CD4-positive, alpha-beta T cell treated with Interleukin-15 for 1 hour (primary cell): ENCODE measurements around the gene STN1.
"Not testable (repeated sequence)": the region's sequence is repeated elsewhere in the genome, so short reads cannot be mapped to it uniquely, and the experiment has no call there.

Source experiments
- DNase-seq: peaks from one replicate; pipeline ENCODE4 v3.0.0-alpha.2; 2020

STN1 gene

DNA sequence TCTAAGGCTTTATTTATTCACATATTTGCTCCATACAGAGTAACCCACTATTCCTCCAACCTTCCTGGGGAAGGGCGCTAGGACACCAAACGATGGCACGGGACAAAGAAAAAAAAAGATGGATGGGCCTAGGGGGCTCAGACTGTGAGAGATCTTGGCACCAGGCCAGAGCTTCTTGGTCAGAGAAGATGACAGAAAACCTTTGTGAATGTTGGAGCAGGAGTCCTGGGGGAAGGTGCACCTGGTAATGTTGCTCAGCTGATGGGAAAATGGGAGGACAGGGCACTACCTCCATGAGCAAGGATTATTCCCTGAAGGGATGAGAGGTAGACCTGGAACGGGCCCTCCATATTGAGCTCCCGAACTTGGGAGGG is 61.2 kb downstream of the STN1 start:
- no peak for DNase-seq

DNA sequence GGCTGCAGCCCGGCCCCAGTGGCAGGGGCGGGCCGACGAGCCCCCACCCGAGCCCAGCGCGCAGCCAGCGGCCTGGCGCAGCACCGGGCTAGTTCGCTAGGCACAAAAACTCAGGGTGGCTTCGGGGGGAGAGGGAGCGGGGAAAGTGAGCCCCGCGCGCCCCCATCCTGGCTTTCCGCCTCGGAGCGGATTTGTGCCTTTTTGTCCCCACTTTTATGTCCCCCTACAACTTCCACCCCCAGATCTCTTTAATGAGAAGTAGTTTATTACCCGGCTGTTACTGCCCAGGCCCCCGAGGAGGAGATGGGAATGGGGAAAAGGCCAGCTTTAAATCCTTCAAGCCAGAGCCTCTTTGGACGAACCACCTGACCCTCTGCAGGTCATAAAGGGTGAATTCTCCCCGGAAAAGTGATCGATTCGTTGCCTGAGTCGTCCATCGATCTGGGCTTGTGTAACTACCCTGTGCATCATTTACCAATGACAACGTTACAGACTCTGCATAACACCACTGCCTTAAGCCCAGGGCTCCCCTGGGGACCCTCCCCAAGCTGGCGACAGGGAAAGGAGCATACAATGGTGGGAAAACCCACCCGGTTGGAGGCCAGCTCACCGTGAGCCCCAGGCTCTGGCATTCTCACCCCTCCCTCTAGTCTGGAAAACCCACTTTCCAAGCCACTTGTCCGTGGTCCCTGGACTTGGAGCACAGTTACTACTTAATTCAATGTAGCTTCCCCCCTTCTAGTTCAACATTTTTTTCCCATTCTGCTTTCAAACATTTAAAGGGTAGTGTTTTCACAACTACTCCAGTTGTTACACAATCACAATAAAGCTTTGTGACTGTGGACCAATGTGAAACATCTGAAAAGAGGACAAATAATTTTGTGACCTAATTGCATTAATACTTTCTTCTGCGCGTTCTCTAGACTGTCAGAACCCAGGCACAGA is 61.9 kb downstream of the STN1 start:
- DNase-seq, result no peak

DNA sequence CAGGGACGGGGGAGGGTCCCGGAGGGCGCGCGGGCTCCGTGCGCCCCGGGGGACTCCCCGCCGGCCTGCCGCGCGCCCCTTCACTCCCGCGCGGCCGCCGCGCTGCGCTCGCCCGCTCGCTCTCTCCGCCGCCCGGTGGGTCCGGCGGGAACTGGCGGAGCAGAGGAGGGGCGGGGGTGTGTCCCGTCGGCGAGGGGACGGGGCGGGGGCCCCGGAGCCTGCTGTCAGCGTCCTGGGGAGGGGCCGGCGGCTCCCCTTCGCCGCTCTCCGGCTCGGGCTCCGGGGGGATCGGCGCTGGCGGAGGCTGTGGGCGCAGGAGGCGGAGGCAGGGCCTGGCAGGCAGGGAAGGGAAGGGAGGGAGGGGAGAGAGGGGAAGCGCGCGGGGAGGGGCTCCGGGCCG is 62.6 kb downstream of the STN1 start, which contains the start of gene SH3PXD2A:
TSS of gene SH3PXD2A (minus strand) at position 153 of the 400 bp plus-strand sequence. CDS start 310 bp downstream, outside the sequence.
- no peak for DNase-seq

DNA sequence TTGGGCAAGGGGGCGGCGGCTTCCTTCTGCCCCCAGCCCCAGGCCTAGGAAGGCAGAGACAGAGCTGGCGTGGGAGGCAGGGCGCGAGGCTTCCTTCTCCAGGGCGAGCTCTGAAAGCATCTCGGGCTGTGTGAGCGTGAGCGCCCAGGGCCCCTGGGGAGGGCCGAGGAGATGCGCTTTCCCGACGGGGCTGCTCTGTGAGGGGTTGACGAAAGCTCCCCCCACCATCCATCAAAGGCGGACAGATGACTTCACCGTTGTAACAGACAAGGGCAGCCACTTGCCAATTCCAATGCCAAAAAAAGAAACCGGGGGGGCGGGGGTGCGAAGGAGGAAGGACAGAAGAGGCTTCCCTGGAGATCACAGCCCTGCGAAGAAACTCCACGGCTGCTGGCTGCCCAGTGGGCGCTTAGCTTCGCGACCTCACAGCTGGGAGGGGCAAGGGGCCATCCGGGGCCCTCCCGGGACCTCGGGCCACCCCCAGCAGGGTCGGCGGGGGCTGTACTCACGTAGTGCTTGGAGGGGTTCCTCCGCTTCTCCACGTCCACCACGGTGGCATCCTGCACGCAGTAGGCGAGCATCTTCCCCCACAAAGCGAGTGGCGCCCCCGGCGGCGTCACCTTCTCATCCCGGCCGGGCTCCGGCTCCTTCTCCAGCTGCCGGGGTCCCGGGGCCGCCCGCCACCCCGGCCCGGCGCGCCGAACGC is 63.1 kb downstream of the STN1 start:
- DNase-seq, result no peak

DNA sequence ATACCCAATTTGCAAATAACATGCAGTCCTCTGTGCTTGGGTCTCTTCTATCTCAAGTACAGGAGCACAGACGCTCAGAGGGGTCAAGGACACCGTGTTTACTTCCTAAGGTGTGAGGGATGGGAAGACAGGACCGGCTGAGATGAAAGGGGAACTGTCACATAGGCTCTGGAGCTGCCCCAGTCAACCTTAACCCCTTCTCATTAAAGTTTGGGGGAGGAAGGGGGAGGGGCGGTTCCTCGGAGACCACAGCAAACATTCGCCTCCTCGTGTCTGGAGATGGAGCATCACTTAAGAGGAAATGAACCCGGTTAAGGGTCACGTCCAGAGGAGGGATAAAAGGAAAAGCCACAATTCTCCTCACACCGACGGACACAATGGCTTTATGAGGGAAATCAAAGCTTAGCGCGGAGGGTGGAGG is 63.7 kb downstream of the STN1 start:
- no peak for DNase-seq

DNA sequence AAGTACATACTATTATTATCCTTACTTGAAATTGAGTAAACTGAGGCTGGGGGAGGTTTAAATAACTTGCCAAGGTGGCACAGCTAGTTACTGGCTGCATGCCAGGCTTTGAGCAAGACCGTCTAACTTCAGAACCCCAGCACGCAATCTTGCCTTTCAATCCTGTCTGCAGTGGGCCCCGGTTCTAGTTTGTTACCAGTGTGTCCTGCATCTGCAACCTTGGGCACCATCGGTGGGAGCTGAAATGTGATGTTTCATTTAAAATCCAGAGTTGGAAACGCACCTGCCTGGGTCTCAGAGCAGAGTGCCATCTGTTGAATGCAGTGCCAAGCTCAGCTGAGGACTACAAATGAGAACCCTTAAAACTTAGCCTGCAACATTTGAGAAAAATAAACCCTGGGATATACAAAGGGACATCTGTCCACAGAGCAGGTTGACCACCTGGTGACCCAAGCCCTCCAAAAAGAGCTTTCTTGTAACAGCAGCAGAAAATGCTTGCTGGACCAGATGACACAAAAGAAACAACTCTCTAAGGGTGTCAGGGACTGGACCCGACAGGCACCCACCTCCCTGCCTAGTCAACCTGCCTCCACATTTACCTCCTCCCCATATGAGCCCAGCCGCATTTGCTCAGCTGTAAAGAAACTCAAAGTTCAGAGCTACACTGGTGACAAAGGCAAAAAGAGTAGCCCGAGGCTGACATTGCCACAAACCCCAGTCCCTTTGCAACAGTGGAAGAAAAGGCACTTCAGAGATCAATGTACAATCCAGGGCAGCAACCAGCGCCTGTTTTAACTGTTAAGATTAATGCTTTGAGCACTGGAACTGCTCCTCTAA is 64.3 kb downstream of the STN1 start:
- DNase-seq, result no peak

DNA sequence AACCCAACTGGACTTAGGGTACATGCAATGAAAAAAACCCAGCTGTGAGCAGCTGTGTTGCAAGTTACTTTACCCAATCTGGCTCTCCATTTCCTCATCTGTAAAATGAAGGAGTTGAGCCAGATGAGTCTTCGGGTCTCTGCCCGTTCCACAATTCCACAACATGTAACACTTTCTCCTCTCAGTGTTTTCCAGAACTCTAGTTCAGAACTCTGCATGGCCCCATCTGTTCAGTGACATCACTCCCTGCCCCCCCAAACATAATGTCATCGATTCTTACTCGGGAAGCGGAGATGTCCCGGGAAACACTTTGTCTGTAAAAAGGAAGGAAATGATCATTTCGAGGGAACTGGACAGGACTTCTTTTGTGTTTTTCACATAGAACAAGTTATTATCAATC is 65.1 kb downstream of the STN1 start:
- DNase-seq, result no peak

DNA sequence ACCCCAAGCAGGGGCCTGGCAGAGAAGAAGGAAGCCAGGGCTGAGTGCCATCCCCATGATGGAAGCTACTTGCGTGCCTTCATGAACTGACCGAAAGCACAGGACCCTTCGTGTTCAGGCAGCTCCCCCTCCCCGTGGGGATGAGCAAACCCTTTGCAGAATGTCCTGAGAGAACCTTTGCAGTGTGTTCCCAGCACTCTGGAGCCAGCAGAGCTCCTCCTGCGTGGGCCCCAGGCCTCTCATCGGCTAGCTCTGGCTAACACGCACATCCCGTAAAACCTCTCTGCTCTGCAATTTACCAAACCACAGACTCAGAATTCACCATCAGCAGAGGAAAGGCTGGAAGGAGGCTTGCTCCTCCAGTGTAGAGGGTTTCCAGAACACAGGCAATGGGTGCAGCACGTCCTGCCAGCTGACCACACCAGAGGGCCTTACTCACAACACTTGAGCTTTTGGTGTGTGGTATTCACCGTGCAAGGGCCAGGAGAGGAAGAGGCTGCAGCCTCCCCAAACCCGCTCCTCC is 65.7 kb downstream of the STN1 start:
- DNase-seq, result no peak

DNA sequence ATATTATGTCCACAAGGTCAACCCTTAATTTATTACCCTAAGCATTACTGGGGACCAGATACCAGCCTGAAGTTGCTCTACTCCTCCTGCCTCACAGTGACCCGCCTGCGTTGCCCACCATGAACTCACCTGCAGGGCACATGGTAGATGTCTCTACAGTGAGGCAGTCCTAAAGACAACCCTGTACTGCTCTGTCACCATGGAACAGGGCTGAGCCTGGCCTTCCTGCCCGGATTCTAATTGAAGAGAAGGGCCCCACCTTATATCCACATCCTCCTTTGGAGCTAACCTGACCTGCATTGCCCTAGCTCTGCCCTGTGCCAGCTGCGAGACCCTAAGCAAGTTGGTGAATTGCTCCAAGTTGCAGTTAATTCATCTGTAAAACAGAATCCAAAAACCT is 66.7 kb downstream of the STN1 start:
- DNase-seq, result no peak

DNA sequence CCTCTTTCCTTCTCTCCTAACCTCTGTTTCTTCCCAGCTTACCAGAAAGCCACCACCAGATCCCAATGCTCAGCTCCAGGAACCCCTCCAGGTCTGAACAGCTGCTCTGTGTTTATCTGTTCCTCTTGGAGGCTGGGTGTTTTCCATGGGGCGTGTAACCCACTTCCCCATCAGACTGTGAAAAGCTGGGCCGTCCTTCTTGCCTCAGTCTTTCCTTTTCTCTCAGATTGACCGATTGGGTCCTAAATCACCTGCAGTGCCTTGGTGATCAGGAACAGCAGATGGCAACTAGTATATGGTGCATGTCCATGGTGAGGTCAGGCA is 67.5 kb downstream of the STN1 start:
- DNase-seq, result no peak

DNA sequence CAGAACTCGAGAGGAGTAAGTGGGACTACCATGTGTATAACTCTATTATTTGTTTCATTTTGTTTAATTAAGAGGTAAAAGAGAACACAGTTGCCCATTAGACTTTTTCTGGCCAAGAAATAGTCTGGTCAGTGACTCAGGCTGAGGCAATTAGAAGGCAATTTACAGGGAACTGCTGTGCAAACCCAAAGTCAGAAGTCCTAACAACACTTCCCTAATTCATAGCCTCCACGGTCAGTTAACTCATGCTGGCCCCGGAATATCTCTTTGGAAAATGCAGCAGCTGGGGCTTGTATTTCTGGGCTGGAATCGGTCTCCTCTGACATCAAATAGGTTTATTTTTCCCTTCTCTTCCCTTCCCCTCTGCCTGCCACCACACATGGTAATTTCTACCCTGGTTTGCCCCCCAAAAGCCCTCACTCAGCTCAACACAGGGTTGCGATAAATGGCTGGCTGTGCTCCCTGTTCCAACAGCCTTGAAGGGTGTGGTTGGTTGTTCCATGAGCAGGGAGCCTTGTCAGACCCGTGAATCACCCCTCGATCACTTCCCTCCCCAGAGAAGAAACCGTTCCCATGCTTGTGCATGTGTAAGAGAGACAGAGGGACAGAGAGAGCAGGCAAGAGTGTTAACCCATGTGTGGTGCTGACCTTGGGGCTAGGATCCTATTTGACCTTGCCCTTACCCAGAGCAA is 68.0 kb downstream of the STN1 start:
- no peak for DNase-seq

DNA sequence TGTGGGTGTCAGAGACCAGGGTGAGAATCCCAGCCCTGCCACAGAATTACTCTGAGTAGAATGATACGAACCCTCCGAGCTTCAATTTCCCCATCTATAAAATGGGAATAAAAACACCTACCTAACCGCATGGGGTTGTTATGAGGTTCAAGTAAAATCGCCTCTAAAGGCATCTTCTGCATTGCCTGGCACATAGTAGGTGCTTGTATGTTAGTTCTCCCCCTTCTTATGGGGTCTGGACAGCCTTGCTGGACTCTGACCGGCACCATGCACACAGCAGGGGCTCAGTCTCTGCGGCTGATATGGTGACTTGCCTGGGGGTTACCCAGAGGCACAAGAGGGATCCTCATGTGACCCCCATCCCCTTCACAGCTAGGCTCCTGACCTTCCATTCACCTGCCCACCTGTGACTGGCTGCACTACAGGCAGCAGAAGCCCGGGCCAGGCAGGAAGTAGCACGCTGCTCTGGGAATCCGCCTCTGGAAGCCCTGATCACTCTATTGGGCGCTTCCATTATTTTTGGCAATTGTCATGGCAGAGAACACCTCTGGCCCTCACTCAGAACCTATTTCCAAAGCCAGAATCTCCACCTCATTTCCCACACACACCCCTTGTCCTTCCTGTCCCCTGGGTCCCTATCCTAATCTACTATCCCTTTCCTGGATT is 68.6 kb downstream of the STN1 start:
- no peak for DNase-seq

DNA sequence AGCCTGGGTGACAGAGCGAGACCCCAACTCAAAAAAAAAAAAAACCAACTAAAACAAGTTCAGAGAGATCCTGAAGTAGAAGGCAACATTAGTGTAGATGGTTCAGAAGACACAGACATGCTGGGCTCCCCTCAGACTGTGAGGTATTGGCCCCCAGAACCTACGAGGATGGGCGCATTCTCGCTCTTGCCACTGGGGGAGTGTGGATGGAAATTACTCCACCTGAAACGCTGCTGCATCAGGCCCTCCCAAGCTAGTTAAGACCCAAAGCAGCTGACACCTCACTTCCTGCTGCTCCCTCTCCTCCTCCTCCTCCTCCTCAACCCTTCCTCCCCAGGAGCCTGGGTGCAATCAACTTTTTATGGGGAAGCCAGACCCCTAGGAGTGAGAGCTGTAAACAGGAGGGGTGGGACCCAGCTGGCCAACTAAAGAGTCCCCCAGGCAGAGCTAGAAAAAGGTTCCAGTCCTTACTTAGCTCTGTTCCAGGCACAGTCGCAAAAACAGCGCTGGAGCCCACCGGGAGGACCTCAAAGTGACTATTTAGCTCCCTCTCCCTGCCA is 70.0 kb downstream of the STN1 start:
- no peak for DNase-seq

DNA sequence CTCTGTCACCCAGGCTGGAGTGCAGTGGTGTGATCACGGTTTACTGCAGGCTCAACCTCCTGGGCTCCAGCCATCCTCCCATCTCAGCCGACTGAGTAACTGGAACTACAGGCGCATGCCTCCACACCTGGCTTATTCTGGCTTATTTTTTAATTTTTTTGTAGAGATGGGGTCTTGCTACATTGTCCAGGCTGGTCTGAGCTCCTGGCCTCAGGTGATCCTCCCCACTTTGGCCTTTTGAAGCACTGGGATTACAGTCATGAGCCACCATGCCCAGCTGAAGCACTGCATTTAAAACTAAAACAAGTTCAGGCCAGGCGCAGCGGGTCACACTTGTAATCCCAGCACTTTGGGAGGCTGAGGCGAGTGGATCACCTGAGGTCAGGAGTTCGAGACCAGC is 70.6 kb downstream of the STN1 start:
- DNase-seq, result no peak

DNA sequence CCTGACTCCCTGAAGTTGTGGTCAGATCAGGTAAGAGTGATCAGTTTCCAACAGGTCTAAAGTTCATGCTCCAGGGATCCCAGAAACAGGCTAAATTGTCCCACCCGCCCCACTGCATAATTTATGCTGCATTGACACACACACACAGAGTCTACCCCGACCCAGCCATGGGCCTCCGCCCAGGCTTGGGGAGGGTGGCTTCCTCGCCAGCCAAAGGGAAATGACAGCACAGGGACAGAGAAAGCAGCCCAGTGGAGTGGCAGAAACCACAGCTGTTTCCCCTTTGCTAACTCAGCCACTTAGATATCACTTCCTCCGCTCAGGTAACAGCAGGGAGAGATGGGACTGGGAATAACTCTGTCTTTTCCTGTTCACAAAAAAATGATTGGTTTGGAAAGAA is 72.0 kb downstream of the STN1 start:
- DNase-seq, result peak; percentile 32

DNA sequence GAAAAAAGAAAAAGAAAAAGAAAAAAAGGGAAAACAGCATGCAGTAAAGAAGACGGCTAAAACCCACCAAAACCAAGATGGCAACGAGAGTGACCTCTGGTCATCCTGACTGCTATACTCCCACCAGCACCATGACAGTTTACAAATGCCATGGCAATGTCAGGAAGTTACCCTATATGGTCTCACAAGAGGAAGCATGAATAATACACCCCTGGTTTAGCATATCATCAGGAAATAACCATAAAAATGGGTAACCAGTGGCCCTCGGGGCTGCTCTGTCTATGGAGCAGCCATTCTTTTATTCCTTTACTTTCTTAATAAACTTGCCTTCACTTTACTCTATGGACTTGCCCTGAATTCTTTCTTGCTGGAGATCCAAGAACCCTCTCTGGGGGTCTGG is 72.6 kb downstream of the STN1 start:
- DNase-seq, result not testable (repeated sequence)

DNA sequence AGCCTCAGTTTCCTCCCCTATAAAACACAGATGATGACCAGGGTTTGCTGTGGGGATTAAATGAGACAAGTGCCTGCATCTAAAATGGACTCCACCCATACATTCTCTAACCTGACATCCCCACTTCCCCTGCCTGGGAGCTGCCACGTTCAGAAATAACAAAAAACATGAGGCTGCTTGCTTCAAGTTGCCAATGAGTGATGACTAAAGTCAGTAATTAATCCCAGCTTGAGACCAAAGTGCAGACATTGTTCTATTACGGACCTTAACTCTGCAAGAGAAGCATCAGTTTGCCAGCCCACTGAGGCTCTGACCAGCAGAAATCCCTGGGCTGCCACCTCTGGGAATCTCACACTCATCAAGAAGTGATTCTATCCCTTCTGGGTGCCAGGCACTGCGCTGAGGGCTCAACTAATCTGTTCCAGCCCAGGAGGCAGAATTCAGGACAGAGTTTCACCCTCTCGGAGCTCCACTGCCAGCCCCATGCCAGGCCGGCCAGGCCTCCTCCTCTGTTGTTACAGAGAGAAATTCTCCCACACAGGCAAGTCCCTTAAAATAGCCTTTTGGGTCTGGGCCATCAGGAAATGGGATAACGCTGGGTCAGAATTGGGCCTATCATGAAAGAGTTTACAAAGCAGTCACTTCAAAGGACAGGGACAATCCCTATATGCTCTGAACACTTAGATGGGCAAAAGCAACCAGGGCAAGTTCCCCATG is 74.0 kb downstream of the STN1 start:
- DNase-seq, result no peak

DNA sequence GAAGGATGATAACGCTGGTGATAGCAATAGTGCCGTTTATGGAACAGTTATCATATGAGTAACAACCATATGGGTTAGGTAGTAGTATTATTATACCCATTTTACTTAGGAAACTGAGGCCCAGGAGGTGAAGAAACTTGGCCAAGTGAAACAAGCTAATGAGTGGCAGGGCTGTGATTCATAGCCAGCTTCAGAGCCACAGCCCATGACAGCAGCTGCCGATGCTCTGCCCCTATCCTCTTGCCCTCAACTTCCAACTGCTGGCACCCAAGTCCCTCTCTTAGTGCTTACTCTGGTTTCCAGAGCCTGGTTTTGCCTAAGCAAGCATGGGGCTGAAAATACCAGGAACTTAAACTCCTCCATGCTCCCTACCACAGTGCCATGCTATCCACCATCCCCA is 74.9 kb downstream of the STN1 start:
- no peak for DNase-seq

DNA sequence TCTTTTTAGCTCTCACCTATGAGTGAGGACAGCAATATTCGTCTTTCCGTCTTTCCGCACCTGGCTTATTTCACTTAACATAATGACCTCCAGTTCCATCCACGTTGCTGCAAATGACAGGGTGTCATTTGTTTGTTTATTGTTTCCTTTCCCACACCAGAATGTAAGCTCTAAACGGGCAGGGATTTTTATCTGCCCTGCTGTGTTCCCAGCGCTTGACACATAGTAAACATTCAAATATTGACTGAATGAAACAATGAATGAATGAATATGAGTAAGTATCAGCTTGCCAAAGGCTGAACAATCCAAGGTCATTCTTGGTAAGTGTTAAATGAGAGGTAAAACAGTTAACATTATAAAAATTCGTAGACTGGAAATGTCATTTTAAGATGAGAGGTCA is 75.4 kb downstream of the STN1 start:
- DNase-seq, result no peak

DNA sequence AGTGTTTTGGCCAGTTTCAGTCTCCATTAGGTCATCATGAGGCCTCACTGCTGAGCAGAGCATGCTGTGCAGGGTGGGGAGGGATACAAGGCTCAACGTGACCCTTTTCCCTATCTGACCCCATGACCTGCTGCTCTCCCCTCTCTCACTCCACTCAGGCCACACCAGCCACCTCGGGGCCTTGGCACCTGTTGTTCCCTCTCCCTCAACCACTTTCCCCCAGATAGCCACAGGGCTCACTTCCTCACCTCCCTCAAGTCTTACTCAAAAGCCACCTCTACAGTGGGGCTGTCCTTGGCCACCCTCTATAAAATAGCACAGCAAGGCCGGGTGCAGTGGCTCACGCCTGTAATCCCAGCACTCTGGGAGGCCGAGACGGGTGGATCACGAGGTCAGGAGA is 76.5 kb downstream of the STN1 start:
- DNase-seq, result no peak

DNA sequence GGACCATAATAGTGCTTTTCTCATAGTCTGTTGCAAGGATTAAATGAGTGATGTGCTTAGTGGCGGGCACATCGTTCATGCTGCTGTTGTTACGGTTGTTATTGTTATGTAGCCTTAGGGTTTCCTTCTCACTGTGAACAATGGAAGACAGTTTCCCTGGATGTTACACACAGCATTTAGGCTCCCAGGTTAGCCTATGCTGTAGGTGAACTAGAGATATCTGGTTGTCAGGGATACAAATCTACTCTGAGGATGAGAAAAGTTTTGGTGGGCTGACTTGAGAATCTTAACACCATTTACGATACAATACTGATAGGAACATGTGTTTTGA is 77.3 kb downstream of the STN1 start:
- DNase-seq, result no peak
